Cardiac muscle cell (in vitro differentiated cells and primary cell): Measurements from ENCODE around the gene MYL10. TPM values are rescaled to one million over a fixed set of nuclear protein-coding genes. Genes with fewer than 3 reads are reported as not detected.
"Not testable (repeated sequence)": the region's sequence is repeated elsewhere in the genome, so short reads cannot be mapped to it uniquely, and the experiment has no call there.

ENCODE experiments used
- DNase-seq, 2 donors: peaks; one replicate each; pipeline versions ENCODE4 v3.0.0 to v3.0.0-alpha.2; 2010 to 2017; ENCODE audit warnings: low read depth in 1 of 2, low spot score in 1 of 2
- H3K27ac ChIP-seq: fragments of 200-600 bp; sonication (generic); 2 replicates; pipeline ENCODE4 v1.5.1; 2016
- H3K27me3 ChIP-seq: fragments of 200-600 bp; sonication (generic); 2 replicates; pipeline ENCODE4 v1.6.0; 2016; ENCODE audit warnings: control low read depth
- H3K36me3 ChIP-seq: fragments of 200-600 bp; sonication (generic); 2 replicates; pipeline ENCODE4 v1.5.1; 2016; ENCODE audit warnings: control low read depth
- H3K4me1 ChIP-seq: fragments of 200-600 bp; sonication (generic); 2 replicates; pipeline ENCODE4 v1.8.1; 2017; ENCODE audit warnings: low read depth, mild to moderate bottlenecking, mixed run types
- H3K4me3 ChIP-seq: fragments of 200-600 bp; sonication (generic); 2 replicates; pipeline ENCODE4 v1.5.1; 2016; ENCODE audit warnings: mild to moderate bottlenecking
- H3K9me3 ChIP-seq: fragments of 200-600 bp; sonication (generic); 2 replicates; pipeline ENCODE4 v1.5.1; 2017; ENCODE audit warnings: low read depth, mild to moderate bottlenecking, control low read depth
- polyA plus RNA-seq: library from polyadenylated mRNA; unstranded; fragments of >200 nt; fragmentation: Nextera tagmentation; extraction: Ambion mirVana; gene quantifications from 2 replicates; pipeline ENCODE4 v1.2.1, GENCODE V29; 2016
- total RNA-seq: library from RNA; depleted of rRNA; stranded (reverse); fragments of >200 nt; gene quantifications from 2 replicates; pipeline ENCODE4 v1.2.3, GENCODE V29; 2016
- TF ChIP-seq, protein P1 (sequence below): IDR thresholded peaks from 2 replicates; pipeline ENCODE4 v1.5.1; 2012; ENCODE audit warnings: low read depth, mild to moderate bottlenecking, low read length

The MYL10 gene
- total and polyA plus RNA-seq, 2 experiments from 2014 or later = not detected

DNA sequence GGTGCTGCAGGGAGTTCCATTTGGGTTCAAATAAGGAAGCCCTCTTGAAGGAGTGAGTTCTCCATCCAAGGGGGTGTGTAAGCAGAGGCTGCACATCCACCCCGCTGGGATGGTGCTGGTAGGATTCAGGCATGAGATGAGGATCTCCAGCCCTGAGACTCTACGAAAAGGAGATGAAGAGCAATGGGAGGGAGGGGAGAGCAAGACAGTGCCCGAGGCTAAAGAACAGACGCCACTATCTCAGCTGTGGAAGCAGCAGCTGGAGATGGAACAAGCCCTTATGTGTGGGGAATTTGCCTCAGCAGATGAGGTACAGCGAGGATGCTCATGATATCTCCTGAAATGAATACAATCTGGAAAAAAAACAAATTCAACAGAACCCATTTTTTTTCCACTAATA, 28.1 kb upstream of the MYL10 start:
- H3K4me1 ChIP-seq = no peaks in the 10 kb centered on the region
- H3K9me3 ChIP-seq = no peaks in the 10 kb centered on the region
- no peak overlapping the region for H3K4me3 ChIP-seq
- no peak for DNase-seq
- TF ChIP-seq, protein P1, sequence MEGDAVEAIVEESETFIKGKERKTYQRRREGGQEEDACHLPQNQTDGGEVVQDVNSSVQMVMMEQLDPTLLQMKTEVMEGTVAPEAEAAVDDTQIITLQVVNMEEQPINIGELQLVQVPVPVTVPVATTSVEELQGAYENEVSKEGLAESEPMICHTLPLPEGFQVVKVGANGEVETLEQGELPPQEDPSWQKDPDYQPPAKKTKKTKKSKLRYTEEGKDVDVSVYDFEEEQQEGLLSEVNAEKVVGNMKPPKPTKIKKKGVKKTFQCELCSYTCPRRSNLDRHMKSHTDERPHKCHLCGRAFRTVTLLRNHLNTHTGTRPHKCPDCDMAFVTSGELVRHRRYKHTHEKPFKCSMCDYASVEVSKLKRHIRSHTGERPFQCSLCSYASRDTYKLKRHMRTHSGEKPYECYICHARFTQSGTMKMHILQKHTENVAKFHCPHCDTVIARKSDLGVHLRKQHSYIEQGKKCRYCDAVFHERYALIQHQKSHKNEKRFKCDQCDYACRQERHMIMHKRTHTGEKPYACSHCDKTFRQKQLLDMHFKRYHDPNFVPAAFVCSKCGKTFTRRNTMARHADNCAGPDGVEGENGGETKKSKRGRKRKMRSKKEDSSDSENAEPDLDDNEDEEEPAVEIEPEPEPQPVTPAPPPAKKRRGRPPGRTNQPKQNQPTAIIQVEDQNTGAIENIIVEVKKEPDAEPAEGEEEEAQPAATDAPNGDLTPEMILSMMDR = no peak
- H3K27me3 ChIP-seq = no peaks in the 10 kb centered on the region
- H3K36me3 ChIP-seq = no peaks in the 10 kb centered on the region
- no peak overlapping the region for H3K27ac ChIP-seq

DNA sequence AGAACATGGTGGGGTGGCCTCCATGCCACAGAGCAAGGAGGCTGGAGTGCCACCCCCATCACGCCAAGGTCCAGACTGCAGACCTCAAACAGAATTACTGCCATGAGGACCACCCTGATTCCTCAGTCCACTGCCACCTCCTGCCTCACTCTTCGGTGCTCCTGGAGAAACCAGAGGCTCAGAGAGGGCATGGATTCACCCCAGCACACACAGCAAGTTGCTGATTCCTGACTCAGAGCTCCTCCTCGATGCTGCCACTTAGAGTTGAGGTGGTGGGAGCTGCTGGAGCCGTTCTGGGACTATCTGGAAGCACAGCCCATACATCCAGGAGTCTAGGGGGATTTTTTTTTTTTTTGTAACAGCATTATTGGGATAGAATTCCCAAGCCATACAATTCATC, 22.0 kb upstream of the MYL10 start:
- H3K4me1 ChIP-seq = no peaks in the 10 kb centered on the region
- no peaks in the 10 kb centered on the region for H3K9me3 ChIP-seq
- no peak overlapping the region for H3K4me3 ChIP-seq
- no peak overlapping the region for H3K27ac ChIP-seq
- TF ChIP-seq, protein P1 = no peak
- H3K36me3 ChIP-seq = no peaks in the 10 kb centered on the region
- no peaks in the 10 kb centered on the region for H3K27me3 ChIP-seq
- no peak for DNase-seq

DNA sequence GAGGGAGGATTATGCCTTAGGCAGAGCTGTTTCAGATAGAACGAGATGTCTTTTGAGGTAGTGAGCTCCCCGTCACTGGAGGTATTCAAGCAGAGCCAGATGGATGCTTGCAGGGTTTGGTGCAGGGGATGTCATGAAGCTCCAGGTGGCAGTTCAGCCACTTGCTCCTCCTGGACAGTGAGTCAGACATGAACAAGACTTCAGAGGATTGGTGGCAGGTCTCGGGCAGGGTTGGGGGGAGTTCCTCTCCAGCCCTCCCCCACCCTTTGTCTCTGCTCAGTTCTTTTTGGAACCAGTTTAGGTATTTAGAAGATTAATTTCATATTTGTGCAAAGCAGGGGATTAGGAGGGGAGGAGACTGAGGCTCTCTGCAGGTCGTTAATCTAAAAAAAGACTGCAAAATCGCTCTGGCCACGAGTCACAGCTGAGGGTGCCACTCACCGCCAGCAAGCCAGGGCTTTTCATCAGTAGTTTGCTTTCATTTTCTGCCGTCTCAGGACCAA, 21.5 kb upstream of the MYL10 start:
- Histone ChIP-seq H3K4me1 (no peaks in the 10 kb centered on the region), H3K36me3 (no peaks in the 10 kb centered on the region), H3K9me3 (no peaks in the 10 kb centered on the region), H3K27ac (no peak overlapping the region), H3K27me3 (no peaks in the 10 kb centered on the region), H3K4me3 (no peak overlapping the region)
- DNase-seq = no peak
- TF ChIP-seq, protein P1 = no peak

DNA sequence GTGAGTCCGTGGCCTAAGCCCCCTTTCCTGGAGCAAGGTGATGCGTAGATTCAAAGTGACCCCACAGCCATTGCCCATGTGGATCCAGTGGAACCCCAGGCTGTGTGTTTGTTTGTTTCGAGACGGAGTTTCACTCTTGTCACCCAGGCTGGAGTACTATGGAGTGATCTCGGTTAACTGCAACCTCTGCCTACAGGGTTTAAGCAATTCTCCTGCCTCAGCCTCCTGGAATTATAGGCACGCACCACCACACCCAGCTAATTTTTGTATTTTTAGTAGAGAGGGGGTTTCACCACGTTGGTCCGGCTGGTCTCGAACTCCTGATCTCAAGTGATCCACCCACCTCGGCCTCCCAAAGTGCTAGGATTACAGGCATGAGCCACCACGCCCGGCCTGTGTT, 18.8 kb upstream of the MYL10 start:
- DNase-seq = not testable (repeated sequence)

DNA sequence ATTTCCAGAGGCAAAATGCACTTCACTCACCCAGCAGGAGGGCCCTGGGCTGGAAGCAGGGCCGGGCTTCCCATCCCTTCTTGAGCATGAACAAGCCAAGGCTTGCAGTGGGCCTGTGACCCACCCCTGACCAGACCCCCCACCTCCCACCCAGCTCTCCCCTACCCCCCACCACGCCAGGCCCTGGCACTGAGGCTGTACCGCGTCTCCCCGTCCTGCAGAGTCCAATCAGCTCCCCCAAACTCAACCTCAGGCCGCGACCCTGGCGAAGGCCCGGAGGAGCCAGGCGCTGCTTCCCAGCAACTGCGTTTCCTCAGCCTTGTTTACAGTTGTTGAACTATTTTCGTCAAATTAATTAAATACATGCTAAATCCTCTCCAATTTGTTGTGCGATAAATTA, 16.9 kb upstream of the MYL10 start:
- Histone ChIP-seq H3K36me3 (no peaks in the 10 kb centered on the region), H3K27me3 (no peaks in the 10 kb centered on the region), H3K4me3 (no peak overlapping the region), H3K4me1 (no peaks in the 10 kb centered on the region), H3K27ac (no peak overlapping the region), H3K9me3 (no peaks in the 10 kb centered on the region)
- TF ChIP-seq, protein P1 = no peak
- DNase-seq = no peak

More for the DNA sequence above, 18.8 kb upstream of the MYL10 start:
- H3K27ac ChIP-seq, H3K4me3 ChIP-seq, H3K9me3 ChIP-seq, H3K4me1 ChIP-seq, H3K27me3 ChIP-seq, H3K36me3 ChIP-seq: not testable (repeated sequence)

DNA sequence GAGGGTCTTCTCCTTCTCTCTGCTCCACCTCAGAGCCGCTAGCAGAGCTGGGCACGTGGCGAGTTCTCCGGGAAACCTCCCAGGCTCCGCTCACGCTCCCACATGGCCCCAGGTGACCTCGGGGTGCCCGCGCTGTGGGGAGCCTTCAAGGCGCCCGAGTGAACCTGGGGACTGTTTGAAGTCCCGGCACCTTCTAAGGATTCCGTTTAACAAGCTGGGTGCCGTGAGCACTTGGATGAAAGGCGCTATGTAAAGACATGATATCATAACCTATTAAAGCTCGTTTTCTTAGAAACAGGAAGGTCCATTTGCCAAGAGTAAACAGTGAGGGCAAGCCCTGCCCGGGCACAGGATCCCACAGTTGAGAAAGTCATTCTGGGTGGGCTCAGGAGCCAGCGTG, 15.8 kb upstream of the MYL10 start:
- no peaks in the 10 kb centered on the region for H3K4me1 ChIP-seq
- no peak for DNase-seq
- no peaks in the 10 kb centered on the region for H3K36me3 ChIP-seq
- H3K27me3 ChIP-seq = no peaks in the 10 kb centered on the region
- H3K4me3 ChIP-seq = no peak overlapping the region
- TF ChIP-seq, protein P1 = no peak
- no peaks in the 10 kb centered on the region for H3K9me3 ChIP-seq
- H3K27ac ChIP-seq = no peak overlapping the region

DNA sequence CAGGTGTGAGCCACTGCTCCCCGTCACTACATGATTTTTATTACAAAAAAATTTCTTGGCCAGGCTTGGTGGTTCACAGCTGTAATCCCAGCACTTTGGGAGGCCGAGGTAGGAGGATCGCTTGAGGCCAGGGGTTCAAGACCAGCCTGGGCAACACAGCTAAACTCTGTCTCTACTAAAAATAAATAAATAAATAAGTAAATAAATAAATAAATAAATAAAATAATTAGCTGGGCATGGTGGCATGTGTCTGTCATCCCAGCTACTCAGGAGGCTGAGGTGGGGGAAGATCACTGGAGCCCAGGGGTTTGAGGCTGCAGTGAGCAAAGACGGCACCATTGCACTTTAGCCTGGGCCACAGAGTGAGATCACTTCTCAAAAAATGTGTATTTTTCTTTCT, 10.0 kb upstream of the MYL10 start:
- not testable (repeated sequence) for H3K9me3 ChIP-seq, H3K36me3 ChIP-seq, DNase-seq, H3K27ac ChIP-seq, H3K27me3 ChIP-seq, H3K4me1 ChIP-seq, H3K4me3 ChIP-seq
